Activated CD8-positive, alpha-beta memory T cell treated with anti-CD3 and anti-CD28 coated beads for 48 hours (primary cell): Measurements from ENCODE around the gene MS4A8.
"Not testable (repeated sequence)": the region's sequence is repeated elsewhere in the genome, so short reads cannot be mapped to it uniquely, and the experiment has no call there.

ENCODE experiments used
- DNase-seq, 3 experiments: peaks; one replicate each; pipeline ENCODE4 v3.0.0-alpha.2; 2020; ENCODE audit warnings: low read depth in 2 of 3, low spot score in 2 of 3

MS4A8 gene

GRCh38 chr11:60724420-60724819, 25.0 kb downstream of the MS4A8 start, which contains the start of gene MS4A18:
Gene MS4A18, plus strand, starts transcription at chr11:60724720.
- no peak for DNase-seq

GRCh38 chr11:60725592-60725991, 26.2 kb downstream of the MS4A8 start:
- DNase-seq: no peak

GRCh38 chr11:60731586-60731985, 32.2 kb downstream of the MS4A8 start:
- DNase-seq: no peak

GRCh38 chr11:60734279-60734678, 34.9 kb downstream of the MS4A8 start:
- DNase-seq: no peak

GRCh38 chr11:60739114-60739513, 39.7 kb downstream of the MS4A8 start:
- DNase-seq: no peak

- DNase-seq: no peak
Measured at GRCh38 chr11:60740573-60740972, 41.2 kb downstream of the MS4A8 start.

GRCh38 chr11:60741421-60741820, 42.0 kb downstream of the MS4A8 start:
- no peak for DNase-seq

GRCh38 chr11:60743058-60743457, 43.6 kb downstream of the MS4A8 start:
- no peak for DNase-seq

GRCh38 chr11:60744114-60744513, 44.7 kb downstream of the MS4A8 start:
- no peak for DNase-seq

GRCh38 chr11:60747359-60747873, 48.0 kb downstream of the MS4A8 start:
- DNase-seq: no peak

GRCh38 chr11:60748225-60748624, 48.8 kb downstream of the MS4A8 start:
- no peak for DNase-seq

- DNase-seq: no peak
Measured at GRCh38 chr11:60748821-60749220, 49.4 kb downstream of the MS4A8 start.

GRCh38 chr11:60750911-60751310, 51.5 kb downstream of the MS4A8 start:
- no peak for DNase-seq

- DNase-seq: no peak
Measured at GRCh38 chr11:60753309-60753708, 53.9 kb downstream of the MS4A8 start.

- no peak for DNase-seq
Measured at GRCh38 chr11:60754887-60755286, 55.5 kb downstream of the MS4A8 start.

GRCh38 chr11:60756307-60757032, 57.1 kb downstream of the MS4A8 start, which contains the start of gene MS4A15:
Gene MS4A15, plus strand, starts transcription at chr11:60756867. Its CDS starts 6,867 bp downstream, at chr11:60763734.
- no peak for DNase-seq

GRCh38 chr11:60757231-60757800, 57.9 kb downstream of the MS4A8 start:
- DNase-seq: no peak

GRCh38 chr11:60758671-60759070, 59.3 kb downstream of the MS4A8 start:
- DNase-seq: not testable (repeated sequence)

- not testable (repeated sequence) for DNase-seq
Measured at GRCh38 chr11:60759438-60760225, 60.2 kb downstream of the MS4A8 start.

- no peak for DNase-seq
Measured at GRCh38 chr11:60761436-60762190, 62.2 kb downstream of the MS4A8 start.
